HG02943 (cell line): ENCODE data around the gene FA2H.
"Not testable (repeated sequence)": the region's sequence is repeated elsewhere in the genome, so short reads cannot be mapped to it uniquely, and the experiment has no call there.

ENCODE experiments used
- ATAC-seq: cut with Tn5 transposase; IDR thresholded peaks from one replicate; pipeline ENCODE4 v1.9.1; 2021; ENCODE audit warnings: mild to moderate bottlenecking, low read depth, moderate library complexity; ENCODE audit not compliant: unreplicated experiment

The FA2H gene

DNA sequence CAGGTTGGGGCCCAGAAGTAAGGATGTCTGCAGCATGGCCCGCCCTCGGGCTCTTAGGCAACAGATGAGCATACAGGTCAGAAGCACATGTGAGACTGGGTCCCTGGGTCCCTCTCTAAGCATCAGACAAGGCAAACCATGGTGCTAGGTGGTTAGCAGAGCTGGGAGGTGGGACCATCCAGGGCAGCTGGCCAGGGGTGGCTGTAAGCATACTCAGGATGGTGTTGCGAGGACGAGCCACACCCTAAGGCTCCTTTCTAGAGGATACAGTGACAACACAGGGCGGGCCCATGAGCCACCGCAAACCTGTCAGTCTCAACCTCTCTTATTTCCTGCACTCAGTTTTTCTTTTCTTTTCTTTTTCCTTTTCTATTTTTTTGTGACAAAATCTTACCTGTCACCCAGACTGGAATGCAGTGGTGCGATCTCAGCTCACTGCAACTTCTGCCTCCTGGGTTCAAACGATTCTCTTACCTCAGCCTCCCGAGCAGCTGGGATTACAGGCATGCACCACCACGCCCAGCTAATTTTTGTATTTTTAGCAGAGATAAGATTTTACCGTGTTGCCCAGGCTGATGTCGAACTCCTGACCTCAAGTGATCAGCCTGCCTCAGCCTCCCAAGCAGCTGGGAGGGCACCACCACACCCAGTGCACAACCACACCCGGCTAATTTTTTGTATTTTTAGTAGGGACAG is 3.6 kb downstream of the FA2H start:
- ATAC-seq: no peak

DNA sequence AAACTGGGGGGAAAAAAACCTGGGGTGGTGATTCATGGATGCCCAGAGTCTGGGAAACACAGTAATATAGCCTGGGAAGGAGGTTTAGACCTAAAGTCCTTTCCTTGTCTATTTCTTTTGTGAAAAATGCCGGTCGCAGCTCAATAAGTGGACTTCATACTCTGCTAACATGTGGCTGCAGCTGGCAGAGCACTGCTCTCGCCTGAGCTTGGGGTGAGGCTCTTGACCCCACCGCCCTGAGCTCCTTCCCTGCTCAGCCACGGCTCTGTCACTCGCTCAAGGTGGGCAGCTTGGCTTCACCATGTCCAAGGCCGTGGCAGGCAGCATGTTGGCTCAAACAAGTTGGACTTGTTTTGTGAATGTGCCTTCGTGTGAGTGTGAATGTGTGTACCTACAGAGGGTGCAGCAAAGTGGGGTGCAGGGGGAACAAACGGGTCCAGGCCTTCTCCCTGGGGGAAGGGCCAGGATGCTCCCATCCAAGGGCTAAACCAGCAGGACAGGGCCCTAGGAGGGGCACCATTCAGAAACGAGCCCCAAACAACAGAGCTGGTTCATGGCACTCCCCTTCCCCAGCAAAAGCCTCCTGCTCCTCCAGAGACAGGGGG is 4.9 kb downstream of the FA2H start:
- ATAC-seq: no peak

DNA sequence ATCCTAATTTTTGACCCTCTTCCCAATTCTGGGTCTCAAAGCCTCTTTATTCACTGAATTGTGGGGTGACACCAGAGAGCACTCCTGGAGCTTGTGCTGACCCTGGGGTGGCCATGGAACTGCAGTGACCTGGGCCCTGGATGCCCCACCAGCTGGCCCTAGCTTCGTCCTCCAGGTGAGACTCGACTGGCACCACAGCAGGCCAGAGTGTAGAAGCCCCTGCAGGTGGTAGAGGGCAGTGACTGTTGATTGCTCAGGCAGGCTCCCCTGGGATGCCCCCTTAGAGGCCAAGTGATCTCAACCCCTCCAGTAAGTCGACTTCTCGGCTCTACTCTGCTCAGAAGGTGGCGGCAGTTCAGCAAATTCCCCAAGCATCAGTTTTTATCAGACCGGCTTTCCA is 6.4 kb downstream of the FA2H start:
- ATAC-seq: no peak

DNA sequence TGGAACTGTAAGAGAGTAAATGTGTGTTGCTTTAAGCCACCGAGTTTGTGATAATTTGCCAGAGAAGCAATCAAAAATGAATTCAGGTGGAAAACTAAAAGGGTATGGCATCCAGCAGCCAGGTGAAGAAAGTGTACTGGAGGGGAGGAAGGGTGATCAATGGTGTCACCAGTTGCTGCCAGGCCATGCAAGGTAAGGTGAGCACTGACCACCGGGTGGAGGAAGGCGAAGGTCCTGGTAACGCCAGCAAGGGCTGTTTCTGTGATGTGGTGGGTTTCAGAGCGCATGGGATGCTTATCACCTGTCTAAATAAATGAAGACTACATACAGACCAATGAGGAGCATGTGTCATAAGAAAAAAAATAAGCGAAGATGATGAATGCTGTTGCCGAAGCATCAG is 6.9 kb downstream of the FA2H start:
- ATAC-seq: no peak

DNA sequence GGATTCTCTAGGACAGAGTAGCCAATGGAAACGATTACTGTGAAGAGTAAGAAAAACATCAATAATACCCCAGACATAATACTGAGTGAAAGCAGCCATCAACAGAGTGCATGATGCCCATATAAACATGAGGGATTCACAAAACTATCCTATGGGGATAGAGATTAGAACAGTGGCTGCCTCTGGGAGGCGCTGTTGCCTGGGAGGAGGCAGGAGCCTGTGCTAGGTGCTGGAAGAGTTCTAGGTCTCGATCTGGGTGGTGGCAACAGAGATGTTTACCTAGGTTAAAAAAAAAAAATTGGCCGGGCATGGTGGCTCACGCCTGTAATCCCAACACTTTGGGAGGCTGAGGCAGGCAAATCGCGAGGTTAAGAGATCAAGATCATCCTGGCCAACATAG is 7.9 kb downstream of the FA2H start:
- ATAC-seq: no peak

DNA sequence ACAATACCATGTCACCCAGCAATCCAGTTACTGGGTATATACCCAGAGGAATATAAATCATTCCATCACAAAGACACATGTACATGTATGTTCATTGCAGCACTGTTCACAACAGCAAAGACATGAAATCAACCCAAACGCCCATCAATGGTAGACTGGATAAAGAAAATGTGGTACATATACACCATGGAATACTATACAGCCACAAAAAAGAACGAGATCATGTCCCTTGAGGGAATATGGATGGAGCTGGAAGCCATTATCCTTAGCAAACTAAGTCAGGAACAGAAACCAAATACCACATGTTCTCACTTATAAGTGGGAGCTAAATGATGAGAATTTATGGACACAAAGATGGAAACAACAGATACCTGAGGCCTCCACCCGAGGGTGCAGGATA is 10.4 kb downstream of the FA2H start:
- ATAC-seq: not testable (repeated sequence)

DNA sequence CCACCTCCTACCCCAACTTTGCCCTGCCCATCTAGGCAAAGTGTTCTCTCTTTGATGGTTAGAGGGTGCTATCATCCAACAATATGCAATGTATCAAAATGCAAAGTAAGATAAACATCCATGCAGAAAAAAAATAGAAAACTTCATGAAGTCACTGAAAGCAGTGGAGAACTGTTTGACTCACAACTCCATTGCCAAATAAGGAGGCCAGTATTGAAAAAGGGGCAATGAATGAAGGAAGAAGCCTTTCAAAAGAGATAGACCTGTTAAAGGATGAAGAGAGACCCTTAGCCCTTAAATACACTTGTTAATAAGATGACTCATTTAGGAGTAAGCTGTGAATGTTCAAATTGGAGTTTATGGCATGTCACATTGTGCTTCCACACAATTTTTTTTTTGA is 13.0 kb downstream of the FA2H start:
- no peak for ATAC-seq

DNA sequence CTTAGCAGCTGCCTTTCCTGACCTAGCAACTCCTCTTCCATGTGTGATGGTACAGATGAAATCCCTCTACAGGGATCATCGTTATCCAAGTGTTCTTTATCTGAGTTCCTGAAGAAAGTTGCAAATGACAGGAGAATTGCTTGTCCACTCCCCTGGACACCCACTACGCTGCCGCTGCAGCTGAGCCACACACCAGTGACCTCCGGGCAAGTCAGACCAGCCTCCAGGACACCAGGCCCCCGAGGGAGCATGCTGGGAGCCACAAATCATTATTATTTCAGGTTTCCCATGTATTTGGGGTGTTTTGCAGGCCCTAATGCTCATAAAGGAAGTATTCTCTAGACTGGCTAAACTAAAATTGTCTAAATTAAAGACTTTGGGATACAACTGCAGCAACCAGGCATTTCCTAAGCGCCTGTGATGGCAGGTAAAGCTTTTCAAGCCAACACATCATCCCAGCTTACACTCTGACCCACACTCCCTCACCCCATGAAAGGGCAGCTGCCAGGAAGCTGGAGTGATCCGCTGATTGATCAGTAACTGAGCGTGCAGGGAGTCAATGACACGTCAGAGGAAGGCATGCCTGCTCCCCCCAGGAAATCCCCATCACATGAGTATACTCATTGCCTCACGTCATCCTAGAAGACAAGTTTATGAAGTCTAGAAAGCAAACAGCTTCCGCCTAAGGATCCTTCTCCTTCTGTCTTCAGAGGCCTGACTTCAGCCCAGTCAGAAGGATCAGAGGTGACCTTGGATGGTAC is 14.4 kb downstream of the FA2H start:
- ATAC-seq: no peak

DNA sequence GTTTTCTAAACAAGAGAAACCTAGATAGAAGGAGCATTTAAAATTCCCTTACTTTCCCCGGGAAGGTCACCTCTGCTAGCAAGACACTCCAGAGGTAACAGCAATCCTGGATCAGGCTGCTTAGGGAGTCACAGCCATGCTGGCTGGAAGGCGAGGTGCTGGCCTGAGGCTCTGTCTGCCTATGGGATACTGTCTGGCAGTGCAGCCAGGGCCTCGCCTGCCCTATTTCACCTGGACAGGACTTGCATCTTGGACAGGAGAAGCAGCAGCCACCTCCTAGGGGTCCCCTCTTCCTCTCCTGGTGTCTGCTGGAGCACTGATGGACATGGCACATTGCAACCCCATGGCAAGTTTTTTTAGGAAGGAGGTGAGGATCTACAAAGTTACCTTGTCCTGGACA is 15.1 kb downstream of the FA2H start:
- ATAC-seq: no peak

DNA sequence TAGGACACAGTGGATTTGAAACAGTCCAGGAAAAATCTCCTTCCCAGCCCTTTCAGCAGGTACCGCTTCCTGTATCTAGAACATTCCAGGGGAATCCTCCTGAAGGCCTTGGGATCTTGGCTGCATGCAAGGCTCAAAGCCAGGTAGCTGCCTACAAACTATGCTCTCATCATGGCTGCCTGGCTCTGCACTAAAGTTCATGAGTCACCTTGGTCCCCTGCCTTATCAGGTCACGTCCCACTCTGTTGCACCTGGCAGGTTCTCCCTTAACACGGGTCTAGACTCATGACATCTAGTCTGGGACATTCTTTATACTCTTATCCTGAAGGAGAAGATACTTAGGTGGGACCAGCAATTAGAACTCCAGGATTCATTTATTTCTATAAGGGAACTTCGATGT is 15.8 kb downstream of the FA2H start:
- ATAC-seq: no peak

DNA sequence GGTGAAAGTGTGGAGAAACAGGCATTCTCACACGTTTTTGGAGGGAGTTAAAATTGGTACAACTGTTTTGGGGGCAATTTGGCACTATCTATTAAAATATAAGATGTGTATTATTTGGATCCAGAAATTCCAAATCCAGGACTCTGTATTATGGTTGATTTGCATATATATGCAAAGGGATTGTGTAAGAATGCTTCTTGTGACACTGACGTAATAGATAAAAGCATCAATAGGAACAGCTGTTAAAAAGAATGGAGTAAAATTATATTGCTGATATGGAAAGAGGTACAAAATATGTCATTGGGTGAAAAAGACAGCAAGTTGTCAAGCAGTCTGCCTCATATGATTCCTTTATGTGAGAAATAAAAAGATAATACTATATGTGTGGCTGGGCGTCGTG is 17.3 kb downstream of the FA2H start:
- ATAC-seq: no peak

DNA sequence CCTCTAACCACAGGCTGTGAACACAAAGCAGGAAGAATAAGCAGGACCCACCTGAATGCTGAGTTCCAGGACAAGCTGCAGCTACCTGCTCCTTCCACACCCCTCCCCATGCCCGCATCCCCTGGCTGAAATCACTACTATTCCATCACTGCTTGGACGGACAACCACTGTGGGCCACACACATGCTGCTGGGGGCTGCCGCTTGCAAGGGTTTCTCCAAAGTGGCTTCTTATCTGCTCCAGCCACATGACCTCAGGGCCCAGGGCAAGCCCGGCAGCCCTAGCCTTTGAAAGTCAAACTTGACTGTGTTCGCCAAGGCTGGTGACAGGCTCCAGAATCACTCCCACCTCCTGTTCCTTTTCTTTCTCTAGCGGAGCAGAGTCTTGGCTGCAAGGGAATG is 18.4 kb downstream of the FA2H start:
- ATAC-seq: no peak

DNA sequence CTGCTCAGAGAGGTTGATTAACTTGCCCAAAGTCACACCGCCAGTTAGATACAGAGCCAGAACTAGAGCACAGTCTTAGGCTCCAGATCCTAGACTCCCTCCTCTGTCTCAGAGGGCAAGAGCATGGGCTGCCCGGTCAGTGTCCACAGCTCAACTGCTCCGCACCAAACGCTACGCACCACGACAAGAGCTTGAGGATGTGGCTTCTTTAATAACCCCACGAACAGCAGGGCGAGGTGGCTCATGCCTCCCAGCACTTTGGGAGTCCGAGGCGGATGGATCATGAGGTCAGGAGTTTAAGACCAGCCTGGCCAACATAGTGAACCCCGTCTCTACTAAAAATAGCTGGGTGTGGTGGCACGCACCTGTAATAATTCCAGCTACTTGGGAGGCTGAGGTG is 21.4 kb downstream of the FA2H start:
- no peak for ATAC-seq

DNA sequence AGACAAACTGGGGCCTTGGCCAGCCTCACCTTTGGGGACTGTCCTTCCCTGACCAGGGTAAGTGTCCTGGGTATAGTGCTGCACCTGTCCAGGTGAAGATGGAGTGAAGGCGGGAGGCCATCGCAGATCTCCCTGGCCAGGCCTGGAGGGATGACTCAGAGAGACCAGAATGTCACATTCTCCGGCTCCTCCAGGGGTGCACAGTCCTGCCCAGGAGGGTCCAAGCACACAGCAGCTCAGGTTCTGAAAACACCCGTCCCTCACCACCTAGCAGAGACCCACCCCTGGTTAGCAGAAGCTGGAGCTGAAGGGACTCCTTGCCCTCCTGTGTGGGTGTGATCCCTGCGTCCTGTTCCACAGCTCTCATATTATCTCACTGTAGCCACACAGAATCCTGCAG is 21.9 kb downstream of the FA2H start:
- ATAC-seq: no peak

DNA sequence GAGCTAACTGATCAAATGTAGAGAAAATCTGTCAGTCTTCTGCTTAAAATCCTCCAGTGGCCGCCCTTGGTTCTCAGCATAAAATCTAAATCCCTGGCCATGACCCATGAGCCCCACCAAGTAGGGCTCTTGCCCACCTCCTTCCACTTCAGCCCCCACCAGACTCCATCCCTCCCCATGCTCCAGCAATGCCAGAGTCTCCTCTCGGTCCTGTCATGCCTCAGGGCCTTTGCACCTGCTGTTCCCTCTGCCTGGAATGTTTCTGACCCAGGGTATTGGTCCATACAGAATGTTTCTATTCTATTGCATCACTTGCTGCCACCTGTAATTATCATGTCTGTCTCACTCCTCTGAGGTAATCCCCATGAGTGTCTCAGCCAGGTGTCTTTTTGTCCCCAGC is 22.4 kb downstream of the FA2H start:
- ATAC-seq: no peak

DNA sequence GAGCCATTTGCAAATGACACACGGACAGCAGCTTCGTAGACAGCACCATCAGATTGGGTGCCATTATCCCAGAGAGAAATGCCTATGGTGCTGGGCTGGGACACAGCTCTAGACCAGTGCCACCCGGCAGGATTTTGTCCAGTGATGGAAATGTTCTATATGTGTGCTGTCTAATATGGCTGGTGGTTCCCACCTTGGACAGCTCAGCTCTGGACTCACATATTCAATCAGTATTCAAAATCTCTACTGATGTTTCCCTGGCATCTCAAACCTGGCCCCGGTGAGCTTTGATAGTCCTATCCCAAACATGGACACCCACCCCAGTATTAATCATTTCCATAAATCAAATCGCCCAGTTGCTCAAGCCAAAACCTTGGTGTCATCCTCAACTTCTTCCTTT is 23.0 kb downstream of the FA2H start:
- ATAC-seq: no peak

DNA sequence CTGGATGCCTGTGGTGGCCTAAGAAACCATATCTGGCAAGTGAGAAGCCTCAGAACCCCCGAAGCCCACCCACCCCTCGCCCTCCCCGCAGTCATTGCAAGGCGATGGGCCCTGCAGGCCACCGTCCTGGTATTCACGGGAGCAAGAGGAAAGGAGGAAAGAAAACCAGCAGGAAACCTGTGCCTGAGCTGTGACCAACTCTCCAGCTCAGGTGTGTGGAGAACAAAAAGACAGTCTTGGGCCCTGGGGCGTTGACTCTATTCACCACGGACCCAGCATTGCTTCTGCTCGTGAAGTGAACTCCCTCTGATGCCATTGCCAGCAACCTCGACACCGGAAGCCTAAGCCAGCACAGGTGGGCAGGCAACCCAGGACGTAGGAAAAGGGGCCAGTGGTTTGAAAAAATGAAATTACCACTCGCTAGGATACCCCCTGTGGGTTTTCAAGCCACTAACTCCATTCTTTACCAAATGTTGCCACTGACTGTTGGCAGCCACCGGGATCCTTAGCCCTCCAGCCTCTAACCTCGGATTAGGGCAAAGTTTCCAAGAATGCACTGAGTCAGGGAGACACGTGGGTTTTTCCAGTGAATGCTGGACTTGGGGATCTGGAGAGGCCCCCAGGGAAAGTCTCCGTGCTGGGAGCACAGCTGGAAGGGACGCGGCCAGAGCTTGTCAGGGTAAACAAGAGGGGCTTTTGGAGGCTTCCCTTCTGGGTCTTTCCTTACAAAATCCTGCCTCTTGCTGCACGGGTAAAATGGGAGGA is 25.1 kb downstream of the FA2H start:
- no peak for ATAC-seq

DNA sequence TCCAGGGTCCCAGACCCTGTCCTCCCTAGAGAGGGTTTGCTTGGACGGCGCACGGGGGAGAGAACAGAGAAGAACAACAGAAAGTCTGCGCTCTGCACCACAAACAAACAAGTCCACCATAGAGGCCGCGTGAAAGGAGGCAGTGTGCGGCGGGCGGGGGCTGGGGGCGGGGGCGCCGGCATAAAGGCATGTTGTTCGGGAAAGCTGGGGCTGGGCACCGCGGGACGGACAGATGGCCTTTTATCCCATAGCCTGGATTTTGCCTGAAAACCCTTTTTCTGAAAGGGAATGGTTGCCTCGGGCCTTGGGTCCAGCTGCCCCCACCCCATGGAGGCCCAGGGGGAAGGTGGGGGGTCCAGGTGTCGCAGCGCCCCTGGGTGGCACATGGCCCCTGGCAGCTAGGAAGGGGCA is 26.0 kb downstream of the FA2H start:
- ATAC-seq: no peak

DNA sequence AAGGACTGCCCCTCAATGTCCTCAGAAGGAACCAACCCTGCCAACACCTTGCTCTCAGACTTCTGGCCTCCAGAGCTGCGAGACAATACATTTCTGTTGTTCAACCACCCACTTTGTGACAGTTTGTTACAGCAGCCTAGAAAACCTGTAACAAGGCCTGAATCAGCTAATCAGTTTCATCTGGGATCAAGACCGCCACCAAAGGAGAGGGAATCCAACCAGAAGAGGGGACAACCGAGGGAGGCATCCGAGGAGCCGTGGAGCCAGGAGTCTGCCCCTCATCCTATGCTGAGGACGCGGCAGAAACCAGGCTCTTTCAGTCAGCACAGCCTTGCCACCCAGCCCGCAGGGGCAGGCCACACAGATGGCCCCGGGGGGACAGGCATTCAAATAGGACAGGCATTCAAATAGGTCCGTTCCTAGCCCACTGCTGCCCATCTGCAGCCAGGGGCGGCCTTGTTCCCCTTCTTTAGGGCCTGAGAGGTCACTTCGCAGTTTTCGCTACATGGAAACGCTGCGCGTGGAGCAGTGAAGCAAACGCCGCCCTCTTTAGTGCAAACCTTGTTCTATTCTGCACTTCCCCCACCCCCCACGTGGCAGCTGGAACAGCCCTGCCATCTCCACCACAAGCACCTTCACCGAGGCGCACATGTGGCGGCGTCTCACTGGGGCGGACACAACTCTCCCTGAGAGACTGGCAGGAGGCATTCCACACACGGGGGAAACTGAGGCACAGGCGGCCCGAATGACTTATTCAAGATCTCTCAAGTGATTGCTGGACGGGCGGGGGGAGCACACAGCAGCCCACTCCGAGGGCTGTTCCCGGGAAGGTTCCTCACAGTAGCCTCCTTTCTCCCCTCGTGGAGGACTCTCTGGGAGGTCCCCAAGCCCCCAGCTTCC is 26.7 kb downstream of the FA2H start:
- ATAC-seq: no peak

DNA sequence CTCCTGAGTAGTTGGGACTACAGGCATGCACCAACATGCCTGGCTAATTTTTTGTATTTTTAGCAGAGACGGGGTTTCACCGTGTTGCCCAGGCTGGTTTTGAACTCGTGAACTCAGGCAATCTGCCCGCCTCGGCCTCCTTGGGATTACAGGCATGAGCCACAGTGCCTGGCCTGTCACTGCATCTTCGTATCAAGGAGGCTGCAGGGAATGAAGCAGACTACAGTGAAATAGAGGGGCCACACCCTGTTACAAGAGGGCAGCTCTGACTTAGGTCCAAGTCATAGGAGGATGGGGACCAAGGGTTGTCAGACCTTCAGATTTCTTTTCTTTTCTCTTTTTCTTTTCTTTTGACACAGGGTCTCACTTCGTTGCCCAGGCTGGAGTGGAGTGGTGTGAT is 28.7 kb downstream of the FA2H start:
- ATAC-seq: no peak
